ENCODE results near the gene FGF19.
"Not testable (repeated sequence)": the region's sequence is repeated elsewhere in the genome, so short reads cannot be mapped to it uniquely, and the experiment has no call there.

DNA sequence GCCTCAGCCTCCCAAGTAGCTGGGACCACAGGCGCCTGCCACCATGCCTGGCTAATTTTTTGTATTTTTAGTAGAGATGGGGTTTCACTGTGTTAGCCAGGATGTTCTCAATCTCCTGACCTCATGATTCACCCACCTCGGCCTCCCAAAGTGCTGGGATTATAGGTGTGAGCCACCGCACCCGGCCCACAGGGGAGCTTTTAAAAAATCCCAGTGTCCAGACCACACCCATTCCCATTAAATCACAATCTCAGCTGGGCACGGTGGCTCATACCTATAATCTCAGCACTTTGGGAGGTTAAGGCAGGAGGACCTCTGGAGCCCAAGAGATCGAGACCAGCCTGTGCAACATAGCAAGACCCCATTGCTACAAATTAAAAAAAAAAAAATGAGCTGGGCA lies 7.8 kb downstream of the FGF19 start:
- not testable (repeated sequence) for TF ChIP-seq CTCF, POLR2A, POLR2AphosphoS5 (IDR thresholded peaks at IDR 0.05)

Data from breast epithelium (tissue), 3 donors.